ENCODE measurements around the gene ERCC1. TPM values are rescaled to one million over a fixed set of nuclear protein-coding genes. Genes with fewer than 3 reads are reported as not detected.

ERCC1 gene
- total and polyA plus RNA-seq, 7 donors: 27.3 to 67.0 (median 41.8) TPM

DNA sequence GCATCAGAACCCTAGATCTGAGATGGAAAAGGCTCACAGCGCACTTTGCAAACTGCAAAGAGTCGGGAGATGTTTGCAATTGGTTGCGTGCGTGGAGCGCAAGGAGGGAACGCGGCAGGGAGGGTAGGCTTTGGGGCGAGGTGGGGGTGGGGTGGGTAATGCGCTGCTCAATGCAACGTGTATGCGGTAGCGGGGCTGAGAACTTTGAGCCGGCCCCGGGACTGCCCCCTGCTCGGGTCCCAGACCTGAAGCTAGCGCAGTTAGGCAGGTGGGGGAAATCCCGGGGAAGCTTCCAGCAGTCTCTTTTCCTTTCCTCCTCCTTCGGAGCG, 45.0 kb upstream of the ERCC1 start:
- DNase-seq: no peak
- Histone ChIP-seq H3K9me3 (no peaks in the 10 kb centered on the region), H3K4me1 (peaks cover 0 to 36% (median 30%) of the 10 kb centered on the region in 4 donors), H3K36me3 (no peaks in the 10 kb centered on the region), H3K4me3 (peak overlapping the region; percentile 48 to 76 (median 72)), H3K27me3 (no peaks in the 10 kb centered on the region), H3K27ac (peak overlapping the region; percentile 94 to 97 (median 96))
- TF ChIP-seq POLR2AphosphoS5 (IDR thresholded peaks at IDR 0.05): no peak
- TF ChIP-seq, protein P1, sequence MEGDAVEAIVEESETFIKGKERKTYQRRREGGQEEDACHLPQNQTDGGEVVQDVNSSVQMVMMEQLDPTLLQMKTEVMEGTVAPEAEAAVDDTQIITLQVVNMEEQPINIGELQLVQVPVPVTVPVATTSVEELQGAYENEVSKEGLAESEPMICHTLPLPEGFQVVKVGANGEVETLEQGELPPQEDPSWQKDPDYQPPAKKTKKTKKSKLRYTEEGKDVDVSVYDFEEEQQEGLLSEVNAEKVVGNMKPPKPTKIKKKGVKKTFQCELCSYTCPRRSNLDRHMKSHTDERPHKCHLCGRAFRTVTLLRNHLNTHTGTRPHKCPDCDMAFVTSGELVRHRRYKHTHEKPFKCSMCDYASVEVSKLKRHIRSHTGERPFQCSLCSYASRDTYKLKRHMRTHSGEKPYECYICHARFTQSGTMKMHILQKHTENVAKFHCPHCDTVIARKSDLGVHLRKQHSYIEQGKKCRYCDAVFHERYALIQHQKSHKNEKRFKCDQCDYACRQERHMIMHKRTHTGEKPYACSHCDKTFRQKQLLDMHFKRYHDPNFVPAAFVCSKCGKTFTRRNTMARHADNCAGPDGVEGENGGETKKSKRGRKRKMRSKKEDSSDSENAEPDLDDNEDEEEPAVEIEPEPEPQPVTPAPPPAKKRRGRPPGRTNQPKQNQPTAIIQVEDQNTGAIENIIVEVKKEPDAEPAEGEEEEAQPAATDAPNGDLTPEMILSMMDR (IDR thresholded peaks at IDR 0.05): no peak
- TF ChIP-seq POLR2A (IDR thresholded peaks at IDR 0.05): no peak
- no peak for TF ChIP-seq EP300 (IDR thresholded peaks at IDR 0.05)
- 0% methylated on average over 19 of the region's 19 CpGs for WGBS, 2 donors
- intact Hi-C loops (cut with DNase I): no loop called here

DNA sequence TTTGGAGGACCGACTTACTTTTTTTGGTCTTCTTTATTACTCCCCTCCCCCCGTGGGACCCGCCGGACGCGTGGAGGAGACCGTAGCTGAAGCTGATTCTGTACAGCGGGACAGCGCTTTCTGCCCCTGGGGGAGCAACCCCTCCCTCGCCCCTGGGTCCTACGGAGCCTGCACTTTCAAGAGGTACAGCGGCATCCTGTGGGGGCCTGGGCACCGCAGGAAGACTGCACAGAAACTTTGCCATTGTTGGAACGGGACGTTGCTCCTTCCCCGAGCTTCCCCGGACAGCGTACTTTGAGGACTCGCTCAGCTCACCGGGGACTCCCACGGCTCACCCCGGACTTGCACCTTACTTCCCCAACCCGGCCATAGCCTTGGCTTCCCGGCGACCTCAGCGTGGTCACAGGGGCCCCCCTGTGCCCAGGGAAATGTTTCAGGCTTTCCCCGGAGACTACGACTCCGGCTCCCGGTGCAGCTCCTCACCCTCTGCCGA, 44.5 kb upstream of the ERCC1 start:
- Histone ChIP-seq H3K27ac (peak overlapping the region; percentile 94 to 97 (median 96)), H3K4me1 (peaks cover 0 to 36% (median 30%) of the 10 kb centered on the region in 4 donors), H3K27me3 (no peaks in the 10 kb centered on the region), H3K9me3 (no peaks in the 10 kb centered on the region), H3K36me3 (no peaks in the 10 kb centered on the region), H3K4me3 (peak overlapping the region; percentile 48 to 76 (median 72))
- intact Hi-C loops (cut with DNase I): no loop called here
- no peak for TF ChIP-seq EP300 (IDR thresholded peaks at IDR 0.05)
- no peak for TF ChIP-seq POLR2A (IDR thresholded peaks at IDR 0.05)
- TF ChIP-seq POLR2AphosphoS5 (IDR thresholded peaks at IDR 0.05): no peak
- TF ChIP-seq, protein P1 (IDR thresholded peaks at IDR 0.05): no peak
- DNase-seq: peak; percentile 81
- 0 to 1% methylated on average over 31 of the region's 31 CpGs for WGBS, 2 donors

GRCh38 chr19:45467456-45468158, 43.9 kb upstream of the ERCC1 start, which contains the start of gene FOSB:
Gene FOSB (plus strand): TSS chr19:45467996. CDS start chr19:45468587, 591 bp downstream.
- H3K27me3 ChIP-seq: no peaks in the 10 kb centered on the region
- TF ChIP-seq EP300 (IDR thresholded peaks at IDR 0.05) (peak; percentile 2 to 78 (median 10)), POLR2AphosphoS5 (IDR thresholded peaks at IDR 0.05) (peak; percentile 96 to 100 (median 97)), POLR2A (IDR thresholded peaks at IDR 0.05) (peak; percentile 84 to 88)
- TF ChIP-seq, protein P1 (IDR thresholded peaks at IDR 0.05): no peak
- peaks cover 0 to 36% (median 30%) of the 10 kb centered on the region in 4 donors for H3K4me1 ChIP-seq
- 0% methylated on average over 56 of the region's 56 CpGs for WGBS, 2 donors
- H3K9me3 ChIP-seq: no peaks in the 10 kb centered on the region
- H3K4me3 ChIP-seq: peak within 1 kb of the TSS; percentile 48 to 76 (median 72)
- no peaks in the 10 kb centered on the region for H3K36me3 ChIP-seq
- intact Hi-C loops (cut with DNase I): no loop called here
- peak within 1 kb of the TSS; percentile 94 to 97 (median 96) for H3K27ac ChIP-seq
- DNase-seq: peak; percentile 98

- TF ChIP-seq, protein P1 (IDR thresholded peaks at IDR 0.05): no peak
- TF ChIP-seq POLR2A (IDR thresholded peaks at IDR 0.05) (no peak), POLR2AphosphoS5 (IDR thresholded peaks at IDR 0.05) (no peak), EP300 (IDR thresholded peaks at IDR 0.05) (no peak)
- peak overlapping the region; percentile 48 to 76 (median 72) for H3K4me3 ChIP-seq
- no peaks in the 10 kb centered on the region for H3K9me3 ChIP-seq
- H3K27ac ChIP-seq: peak overlapping the region; percentile 94 to 97 (median 96)
- no peaks in the 10 kb centered on the region for H3K36me3 ChIP-seq
- WGBS, 2 donors: 1 to 3% methylated on average over 11 of the region's 11 CpGs
- intact Hi-C loops (cut with DNase I): no loop called here
- H3K27me3 ChIP-seq: no peaks in the 10 kb centered on the region
- no peak for DNase-seq
- peaks cover 0 to 36% (median 30%) of the 10 kb centered on the region in 4 donors for H3K4me1 ChIP-seq
Measured at GRCh38 chr19:45467115-45467455, 43.4 kb upstream of the ERCC1 start.
